Endothelial cell of umbilical vein (primary cell): ENCODE measurements around the gene VCP. TPM values are rescaled to one million over a fixed set of nuclear protein-coding genes. Genes with fewer than 3 reads are reported as not detected.

Source experiments
- BruUV-seq: library from RNA; stranded (reverse); fragments of 400-500 nt; replicated peaks from 2 replicates; lab custom pipeline; 2021; lab: Mats Ljungman, UMichigan
- CTCF ChIA-PET: fragments of 300-600, 350-600 bp; sonication (Branson Sonifier 250); formaldehyde crosslinking; loops from one replicate; lab custom pipeline; 2021; ENCODE audit warnings: antibody characterized with exemption, inconsistent platforms; lab: Charles Lee
- POLR2A ChIA-PET: fragments of 300-600, 350-600 bp; sonication (Branson Sonifier 250); formaldehyde crosslinking; loops from one replicate; lab custom pipeline; 2021; ENCODE audit warnings: antibody characterized with exemption, inconsistent platforms; lab: Charles Lee
- DNase-seq: peaks from one replicate; pipeline ENCODE4 v3.0.0-alpha.2; 2011; ENCODE audit warnings: low read depth, low spot score
- FAIRE-seq: peaks from 2 replicates; lab custom pipeline; 2011; peaks lifted over from hg19 to GRCh38; lab: Jason Lieb, UNC
- H2AFZ ChIP-seq: 2 replicates; pipeline ENCODE4 v1.6.0; 2012; ENCODE audit warnings: low read depth, low read length, control low read depth, inconsistent platforms
- H3K27ac ChIP-seq: 2 replicates; pipeline ENCODE4 v1.5.1; 2011; ENCODE audit warnings: low read depth, mild to moderate bottlenecking, control low read depth, low read length, moderate library complexity; ENCODE audit not compliant: insufficient read depth
- H3K27me3 ChIP-seq, 2 experiments: 2 replicates each; pipeline versions ENCODE4 v1.6.0 to v1.6.1; 2011; ENCODE audit warnings: low read length in 2 of 2, mixed read lengths in 1 of 2; ENCODE audit not compliant: control insufficient read depth in 2 of 2, insufficient read depth in 2 of 2
- H3K36me3 ChIP-seq, 2 experiments: 2 replicates in 1 of 2; 3 replicates in 1 of 2; pipeline ENCODE4 v1.5.1; 2011; ENCODE audit warnings: low read length in 2 of 2, mild to moderate bottlenecking in 1 of 2, moderate library complexity in 1 of 2; ENCODE audit not compliant: control insufficient read depth in 2 of 2, insufficient read depth in 2 of 2; ENCODE audit errors: extremely low read depth in 1 of 2
- H3K4me1 ChIP-seq: 3 replicates; pipeline ENCODE4 v1.5.1; 2011; ENCODE audit warnings: mild to moderate bottlenecking, low read length; ENCODE audit not compliant: control insufficient read depth, insufficient read depth; ENCODE audit errors: extremely low read depth
- H3K4me2 ChIP-seq: 2 replicates; pipeline ENCODE4 v1.6.1; 2011; ENCODE audit warnings: low read length, control low read depth, mixed read lengths; ENCODE audit not compliant: insufficient read depth
- H3K4me3 ChIP-seq, 3 experiments: fragments of 200-600 bp in 1 of 3; sonication (generic), shearing (Covaris generic) in 1 of 3; replicated peaks in 1 of 3; 2 replicates each; pipeline ENCODE4 v1.5.1; 2011 to 2016; ENCODE audit warnings: control low read depth in 3 of 3, low read length in 3 of 3, mild to moderate bottlenecking in 2 of 3, inconsistent platforms in 1 of 3, low read depth in 1 of 3, moderate library complexity in 1 of 3; ENCODE audit not compliant: insufficient read depth in 1 of 3
- H3K79me2 ChIP-seq: 2 replicates; pipeline ENCODE4 v1.6.0; 2012; ENCODE audit warnings: low read length, inconsistent platforms; ENCODE audit not compliant: control insufficient read depth, insufficient read depth
- H3K9ac ChIP-seq: replicated peaks from 2 replicates; pipeline ENCODE3; 2011; ENCODE audit warnings: low read length, control low read depth; ENCODE audit not compliant: insufficient read depth; ENCODE audit errors: extremely low read depth
- H3K9me1 ChIP-seq: replicated peaks from 3 replicates; pipeline ENCODE4 v1.6.0; 2011; ENCODE audit warnings: mild to moderate bottlenecking, low read length; ENCODE audit not compliant: control insufficient read depth, insufficient read depth; ENCODE audit errors: extremely low read depth
- H3K9me3 ChIP-seq: replicated peaks from 2 replicates; pipeline ENCODE4 v1.5.1; 2012; ENCODE audit warnings: low read length, inconsistent platforms; ENCODE audit not compliant: control insufficient read depth, insufficient read depth
- H4K20me1 ChIP-seq: replicated peaks from 2 replicates; pipeline ENCODE3; 2011; ENCODE audit warnings: mild to moderate bottlenecking, low read length; ENCODE audit not compliant: control insufficient read depth, insufficient read depth; ENCODE audit errors: extremely low read depth
- EZH2 ChIP-seq: IDR thresholded peaks from 2 replicates; pipeline ENCODE4 v1.6.1; 2012; ENCODE audit warnings: borderline replicate concordance, low read depth, mild to moderate bottlenecking, moderate library complexity, low read length, inconsistent platforms; ENCODE audit not compliant: severe bottlenecking
- FOS ChIP-seq: IDR thresholded peaks from 2 replicates; pipeline ENCODE4 v1.6.1; 2011; ENCODE audit warnings: mild to moderate bottlenecking, low read length, moderate library complexity, borderline replicate concordance; ENCODE audit not compliant: insufficient read depth
- GATA2 ChIP-seq: IDR thresholded peaks from 2 replicates; pipeline ENCODE4 v1.7.0; 2011; ENCODE audit warnings: low read depth, mild to moderate bottlenecking, moderate library complexity, mixed read lengths, low read length; ENCODE audit not compliant: insufficient read length, insufficient read depth
- JUN ChIP-seq: IDR thresholded peaks from 2 replicates; pipeline ENCODE4 v1.6.1; 2011; ENCODE audit warnings: borderline replicate concordance, low read depth; ENCODE audit not compliant: insufficient read length, insufficient read depth
- MYC ChIP-seq: IDR thresholded peaks from one replicate; pipeline ENCODE4 v1.6.1; 2011; ENCODE audit warnings: mild to moderate bottlenecking, low read depth, low read length
- POLR2A ChIP-seq: IDR thresholded peaks from 2 replicates; pipeline ENCODE4 v1.6.1; 2012; ENCODE audit warnings: low read depth, mild to moderate bottlenecking, control low read depth, low read length
- POLR2AphosphoS5 ChIP-seq: IDR thresholded peaks from 2 replicates; pipeline ENCODE4 v1.6.1; 2012; ENCODE audit warnings: low read depth, mild to moderate bottlenecking, control low read depth, low read length, moderate library complexity; ENCODE audit not compliant: insufficient read depth
- dilution Hi-C: fragments of 300-500 bp; cut with MboI; formaldehyde crosslinking; loops from one replicate; pipeline ENCODE4 v1.15.0; 2019; ENCODE audit warnings: low sequenced_read_pairs; ENCODE audit not compliant: extremely low pct_ligation_motif_present
- intact Hi-C: fragments of 100-400 bp; cut with micrococcal nuclease; formaldehyde crosslinking; loops from one replicate; pipeline ENCODE4 v1.10.0; 2022
- polyA plus RNA-seq, 4 experiments: library from polyadenylated mRNA; depleted of rRNA in 3 of 4; stranded (reverse) in 3 of 4; unstranded in 1 of 4; fragments of >200 nt; gene quantifications; 2 replicates each; pipeline versions ENCODE4 v1.2.1 to v1.2.3, GENCODE V29; 2011 to 2012; ENCODE audit warnings: missing spikeins in 1 of 4
- total RNA-seq: library from RNA; stranded (reverse); gene quantifications from 2 replicates; pipeline ENCODE4 v1.2.3, GENCODE V29; 2021
- TF ChIP-seq, protein P1 (sequence below): IDR thresholded peaks from 2 replicates; pipeline ENCODE4 v1.6.1; 2011; ENCODE audit not compliant: insufficient read depth, insufficient read length
- TF ChIP-seq, protein P2 (sequence below), 2 donors: IDR thresholded peaks; 1 replicate in 1 of 2; 2 replicates in 1 of 2; pipeline ENCODE4 v1.5.1; 2011; ENCODE audit warnings: low read length in 2 of 2, mild to moderate bottlenecking in 2 of 2, moderate library complexity in 2 of 2, control low read depth in 1 of 2, inconsistent platforms in 1 of 2, low read depth in 1 of 2; ENCODE audit not compliant: insufficient read depth in 1 of 2; ENCODE audit errors: extremely low read depth in 1 of 2

VCP gene
- total and polyA plus RNA-seq, 2 donors (not counting 3 experiments of a cell fraction or from before 2014, with no cell fraction given), result 349 to 493 TPM

DNA sequence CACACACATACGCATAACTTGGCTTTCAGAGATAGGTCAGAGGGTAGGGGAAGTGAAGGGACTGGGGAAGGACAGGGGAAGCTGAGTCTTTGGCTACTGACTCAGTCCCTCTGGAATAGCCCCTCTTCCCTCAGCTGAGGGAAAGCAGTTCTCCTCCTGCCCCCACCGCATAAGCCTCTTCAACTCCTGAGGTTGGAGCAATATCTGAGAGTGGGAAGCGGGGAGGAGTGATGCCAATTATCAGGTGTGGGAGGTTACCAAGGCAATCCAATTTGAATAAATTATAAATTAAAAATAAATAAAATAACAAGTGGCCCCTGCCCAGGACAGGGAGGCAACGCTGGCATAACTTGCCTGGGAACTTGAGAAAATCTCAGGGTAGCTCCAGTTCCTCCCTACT lies 32.2 kb upstream of the VCP start:
- no peak overlapping the region for H3K4me2 ChIP-seq
- H3K79me2 ChIP-seq, result peaks cover 19% of the 10 kb centered on the region
- intact Hi-C loops, result no loop called here
- dilution Hi-C loops, result no loop called here
- DNase-seq, result no peak
- H3K27me3 ChIP-seq, result no peaks in the 10 kb centered on the region
- FAIRE-seq, result no peak
- TF ChIP-seq EZH2, result no peak
- no peak for TF ChIP-seq MYC
- no peak for TF ChIP-seq GATA2
- no peak for TF ChIP-seq POLR2AphosphoS5
- no peak for TF ChIP-seq FOS
- no peak for TF ChIP-seq JUN
- no peak for TF ChIP-seq POLR2A
- TF ChIP-seq, protein P1, sequence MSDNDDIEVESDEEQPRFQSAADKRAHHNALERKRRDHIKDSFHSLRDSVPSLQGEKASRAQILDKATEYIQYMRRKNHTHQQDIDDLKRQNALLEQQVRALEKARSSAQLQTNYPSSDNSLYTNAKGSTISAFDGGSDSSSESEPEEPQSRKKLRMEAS, result no peak
- TF ChIP-seq, protein P2, sequence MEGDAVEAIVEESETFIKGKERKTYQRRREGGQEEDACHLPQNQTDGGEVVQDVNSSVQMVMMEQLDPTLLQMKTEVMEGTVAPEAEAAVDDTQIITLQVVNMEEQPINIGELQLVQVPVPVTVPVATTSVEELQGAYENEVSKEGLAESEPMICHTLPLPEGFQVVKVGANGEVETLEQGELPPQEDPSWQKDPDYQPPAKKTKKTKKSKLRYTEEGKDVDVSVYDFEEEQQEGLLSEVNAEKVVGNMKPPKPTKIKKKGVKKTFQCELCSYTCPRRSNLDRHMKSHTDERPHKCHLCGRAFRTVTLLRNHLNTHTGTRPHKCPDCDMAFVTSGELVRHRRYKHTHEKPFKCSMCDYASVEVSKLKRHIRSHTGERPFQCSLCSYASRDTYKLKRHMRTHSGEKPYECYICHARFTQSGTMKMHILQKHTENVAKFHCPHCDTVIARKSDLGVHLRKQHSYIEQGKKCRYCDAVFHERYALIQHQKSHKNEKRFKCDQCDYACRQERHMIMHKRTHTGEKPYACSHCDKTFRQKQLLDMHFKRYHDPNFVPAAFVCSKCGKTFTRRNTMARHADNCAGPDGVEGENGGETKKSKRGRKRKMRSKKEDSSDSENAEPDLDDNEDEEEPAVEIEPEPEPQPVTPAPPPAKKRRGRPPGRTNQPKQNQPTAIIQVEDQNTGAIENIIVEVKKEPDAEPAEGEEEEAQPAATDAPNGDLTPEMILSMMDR (IDR thresholded peaks at IDR 0.05; ENCODE audit: extremely low read depth in 1 of 2, insufficient read depth in 1 of 2, low read depth in 1 of 2, low read length in 2 of 2), result no peak
- H3K9ac ChIP-seq, result no peak overlapping the region
- no TSS peak for BruUV-seq
- H2AFZ ChIP-seq, result no peak overlapping the region
- H3K27ac ChIP-seq, result no peak overlapping the region
- H4K20me1 ChIP-seq, result no peaks in the 10 kb centered on the region
- H3K9me3 ChIP-seq, result no peaks in the 10 kb centered on the region
- H3K4me3 ChIP-seq, result no peak overlapping the region
- CTCF ChIA-PET, result interaction anchor here (3.0 kb wide), 1 partner anchor 9 kb away, joined by 13 read pairs; no protein-coding TSS in a partner anchor
- no peaks in the 10 kb centered on the region for H3K9me1 ChIP-seq
- peaks cover 16% of the 10 kb centered on the region for H3K4me1 ChIP-seq
- POLR2A ChIA-PET, result interaction anchor here (0.6 kb wide), 1 partner anchor 35 kb away, joined by 3 read pairs; no protein-coding TSS in a partner anchor
- peaks cover 12 to 55% of the 10 kb centered on the region in 2 experiments for H3K36me3 ChIP-seq
